HG02852 (cell line): ENCODE results near the gene TDRD12.
"Not testable (repeated sequence)": the region's sequence is repeated elsewhere in the genome, so short reads cannot be mapped to it uniquely, and the experiment has no call there.

ENCODE experiments used
- ATAC-seq: cut with Tn5 transposase; IDR thresholded peaks from one replicate; pipeline ENCODE4 v1.9.1; 2021; ENCODE audit warnings: mild to moderate bottlenecking, moderate library complexity; ENCODE audit not compliant: unreplicated experiment

Gene TDRD12

DNA sequence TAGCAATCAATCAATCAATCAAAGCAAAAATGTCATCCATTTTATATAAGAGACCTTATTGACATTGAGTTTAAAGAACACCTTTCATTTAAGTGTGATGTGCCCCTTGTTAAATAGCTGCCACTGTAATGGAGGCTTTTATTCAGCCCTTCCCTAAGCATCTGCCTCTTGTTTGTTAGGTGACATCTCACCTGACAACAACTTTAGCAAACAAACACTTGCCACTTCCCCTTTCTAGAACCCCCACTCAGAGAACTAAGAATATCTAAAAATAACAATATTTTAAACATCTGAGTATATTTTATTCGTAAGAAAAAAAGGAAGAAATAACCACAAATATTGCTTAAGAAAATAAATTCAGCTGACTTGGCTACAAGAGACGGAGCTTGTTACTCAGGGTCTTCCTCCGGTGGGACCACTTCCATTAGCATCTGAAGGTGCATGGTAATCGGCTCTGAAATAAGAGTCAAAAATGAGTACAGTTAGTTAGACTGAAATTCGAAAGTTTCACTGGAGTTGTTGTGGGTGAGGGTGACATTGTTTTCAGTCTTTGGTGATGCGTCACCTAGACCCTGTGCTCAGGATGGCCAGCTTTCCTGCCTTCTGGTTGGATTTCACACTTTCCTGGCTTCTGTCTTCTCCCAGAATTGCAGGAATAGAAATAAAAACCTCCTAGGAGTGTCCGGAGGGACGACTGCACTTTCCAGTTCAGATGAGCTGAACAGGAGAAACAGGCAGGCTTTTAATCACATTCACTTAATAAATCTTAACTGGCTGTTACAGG is 110.9 kb downstream of the TDRD12 start:
- no peak for ATAC-seq

DNA sequence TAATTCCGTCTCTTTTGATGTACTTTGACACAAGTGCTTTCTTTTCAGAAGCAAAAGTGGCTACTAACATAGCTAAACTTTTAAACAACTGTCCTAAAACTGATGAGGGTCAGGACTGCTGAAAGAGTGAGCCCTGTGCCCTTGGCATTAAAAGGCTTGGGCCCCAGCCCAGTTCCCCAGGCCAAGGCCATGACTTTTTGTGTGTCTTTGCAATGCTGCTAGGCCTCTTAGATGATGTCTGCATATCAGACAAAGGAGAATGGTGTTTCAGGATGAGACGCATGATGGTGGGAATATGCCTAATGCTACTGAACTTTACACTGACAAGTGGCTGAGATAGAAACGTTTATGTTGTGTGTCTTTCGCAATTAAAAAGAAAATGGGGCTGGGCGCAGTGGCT is 112.0 kb downstream of the TDRD12 start:
- no peak for ATAC-seq

DNA sequence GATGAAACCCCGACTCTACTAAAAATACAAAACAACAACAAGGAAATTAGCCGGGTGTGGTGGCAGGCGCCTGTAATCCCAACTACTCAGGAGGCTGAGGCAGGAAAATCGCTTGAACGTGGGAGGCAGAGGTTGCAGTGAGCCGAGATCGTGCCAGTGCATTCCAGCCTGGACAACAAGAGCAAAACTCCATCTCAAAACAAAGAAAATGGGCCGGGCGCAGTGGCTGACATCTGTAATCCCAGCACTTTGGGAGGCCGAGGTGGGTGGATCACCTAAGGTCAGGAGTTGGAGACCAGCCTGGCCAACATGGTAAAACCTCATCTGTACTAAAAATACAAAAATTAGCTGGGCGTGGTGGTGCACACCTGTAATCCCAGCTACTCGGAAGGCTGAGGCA is 112.5 kb downstream of the TDRD12 start:
- ATAC-seq = not testable (repeated sequence)

DNA sequence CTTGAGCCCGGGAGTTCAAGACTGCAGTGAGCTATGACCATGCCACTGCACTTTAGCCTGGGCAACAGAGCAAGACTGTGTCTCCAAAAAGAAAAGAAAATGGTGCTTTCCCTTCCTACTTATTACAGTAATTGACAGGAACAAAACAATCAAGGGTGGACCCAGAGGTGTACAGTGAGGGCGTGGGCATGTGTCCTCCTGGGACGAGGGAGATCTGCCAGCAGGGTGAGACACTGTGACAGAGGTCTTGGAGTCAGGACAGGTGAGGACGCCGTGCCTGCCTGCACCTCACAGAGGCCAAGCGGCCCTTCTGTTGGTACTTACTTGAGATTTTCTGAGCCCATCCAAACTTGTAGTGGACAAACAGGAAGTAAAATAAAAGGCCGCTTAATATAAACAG is 113.3 kb downstream of the TDRD12 start:
- ATAC-seq = not testable (repeated sequence)

DNA sequence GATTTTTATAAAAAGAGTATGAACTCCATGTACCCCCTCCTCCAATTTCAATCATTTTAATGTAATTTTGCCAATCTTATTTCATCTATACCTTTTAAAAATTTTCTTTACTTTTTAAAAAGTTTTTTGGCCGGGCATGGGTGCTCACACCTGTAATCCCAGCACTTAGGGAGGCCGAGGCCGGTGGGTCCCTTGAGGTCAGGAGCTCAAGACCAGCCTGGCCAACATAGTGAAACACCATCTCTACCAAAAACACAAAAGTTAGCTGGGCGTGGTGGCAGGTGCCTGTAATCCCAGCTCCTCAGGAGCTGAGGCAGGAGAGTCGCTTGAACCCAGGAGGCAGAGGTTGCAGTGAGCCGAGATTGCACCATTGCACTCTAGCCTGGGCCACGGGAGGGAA is 113.8 kb downstream of the TDRD12 start:
- not testable (repeated sequence) for ATAC-seq

DNA sequence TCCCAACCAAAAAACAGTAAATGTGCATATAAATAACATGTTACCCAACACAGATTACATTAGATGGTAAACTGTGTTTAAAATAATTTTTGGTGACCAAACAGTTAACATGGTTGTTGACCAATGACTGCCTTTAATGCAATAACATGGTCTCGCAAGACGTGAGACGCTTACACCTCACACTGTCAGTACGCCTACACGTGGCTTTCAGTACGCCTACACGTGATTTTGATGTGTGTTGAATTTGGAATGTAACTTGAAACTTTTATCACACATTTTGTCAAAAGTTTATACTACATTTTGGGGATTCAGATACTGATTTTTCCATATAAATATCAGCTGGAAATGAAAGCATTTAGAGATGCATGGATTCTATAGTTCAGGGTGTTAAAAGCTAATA is 118.0 kb downstream of the TDRD12 start:
- no peak for ATAC-seq

DNA sequence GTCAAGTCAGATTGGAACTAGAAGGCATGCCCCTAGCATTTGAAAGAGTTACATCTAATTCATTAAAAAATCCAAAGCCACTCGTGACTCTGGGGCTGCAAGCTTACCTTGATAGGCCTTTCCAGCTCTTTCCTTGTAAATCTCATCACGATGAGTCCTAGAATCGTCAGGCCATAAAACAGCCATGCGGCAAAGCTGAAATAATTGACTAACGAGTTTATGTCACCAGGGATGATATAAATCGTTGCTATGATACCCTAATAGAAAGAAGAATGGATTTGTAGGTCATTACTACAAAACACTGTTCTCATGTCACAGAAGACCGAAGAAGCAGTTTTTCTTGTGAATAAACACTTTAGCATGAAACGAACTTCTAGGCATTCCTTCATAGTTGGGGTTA is 122.5 kb downstream of the TDRD12 start:
- no peak for ATAC-seq

DNA sequence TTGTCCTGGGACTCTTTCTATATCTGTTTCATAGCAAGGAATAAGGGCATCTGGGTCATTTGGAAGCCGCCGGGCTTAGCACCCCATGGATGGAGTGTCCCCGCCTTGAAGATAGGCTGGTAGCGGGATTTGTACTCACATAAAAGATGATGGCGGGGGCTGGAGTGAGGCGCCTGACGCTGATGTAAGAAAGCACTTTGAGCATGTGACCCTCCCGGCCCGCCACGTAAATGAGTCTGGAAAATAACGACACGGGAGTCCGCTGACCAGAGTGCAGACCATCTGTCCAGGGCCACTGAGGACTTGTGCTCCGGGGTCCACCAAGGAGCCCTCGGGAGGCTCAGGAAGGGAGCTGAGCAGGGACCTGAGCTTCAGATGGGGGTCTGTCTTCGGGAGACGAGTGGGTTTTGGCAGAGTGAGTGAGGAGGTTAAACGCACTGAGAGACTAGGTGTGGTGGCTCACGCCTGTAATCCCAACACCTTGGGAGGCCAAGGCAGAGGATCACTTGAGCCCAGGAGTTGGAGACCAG is 124.2 kb downstream of the TDRD12 start:
- ATAC-seq = no peak

DNA sequence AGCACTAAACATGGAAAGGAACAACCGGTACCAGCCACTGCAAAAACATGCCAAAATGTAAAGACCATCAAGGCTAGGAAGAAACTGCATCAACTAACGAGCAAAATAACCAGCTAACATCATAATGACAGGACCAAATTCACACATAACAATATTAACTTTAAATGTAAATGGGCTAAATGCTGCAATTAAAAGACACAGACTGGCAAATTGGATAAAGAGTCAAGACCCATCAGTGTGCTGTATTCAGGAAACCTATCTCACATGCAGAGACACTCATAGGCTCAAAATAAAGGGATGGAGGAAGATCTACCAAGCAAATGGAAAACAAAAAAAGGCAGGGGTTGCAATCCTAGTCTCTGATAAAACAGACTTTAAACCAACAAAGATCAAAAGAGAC is 128.5 kb downstream of the TDRD12 start:
- ATAC-seq = not testable (repeated sequence)

DNA sequence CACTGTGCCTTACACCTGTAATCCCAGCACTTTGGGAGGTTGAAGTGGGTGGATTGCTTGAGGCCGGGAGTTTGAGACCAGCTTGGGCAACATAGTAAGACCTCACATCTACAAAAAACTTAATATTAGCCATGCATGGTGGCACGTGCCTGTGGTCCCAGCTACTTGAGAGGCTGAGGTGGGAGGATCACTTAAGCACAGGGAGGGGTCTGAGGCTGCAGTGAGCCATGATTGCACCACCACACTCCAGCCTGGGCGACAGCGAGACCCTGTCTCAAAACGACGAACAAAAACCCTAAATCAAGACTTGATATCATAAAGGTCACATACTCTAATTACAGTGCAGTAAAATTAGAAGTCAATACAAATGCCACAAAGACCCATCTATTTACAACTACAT is 132.6 kb downstream of the TDRD12 start:
- ATAC-seq = no peak

DNA sequence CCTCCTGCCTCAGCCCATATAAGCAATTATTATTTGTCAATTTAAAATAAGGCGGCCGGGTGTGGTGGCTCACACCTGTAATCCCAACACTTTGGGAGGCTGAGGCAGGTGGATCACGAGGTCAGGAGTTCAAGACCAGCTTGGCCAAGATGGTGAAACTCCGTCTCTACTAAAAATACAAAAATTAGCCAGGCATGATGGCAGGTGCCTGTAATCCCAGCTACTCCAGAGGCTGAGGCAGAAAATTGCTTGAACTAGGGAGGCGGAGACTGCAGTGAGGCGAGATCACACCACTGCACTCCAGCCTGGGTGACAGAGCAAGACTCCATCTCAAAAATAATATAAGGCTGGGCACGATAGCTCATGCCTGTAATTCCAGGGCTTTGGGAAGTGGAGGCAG is 137.3 kb downstream of the TDRD12 start:
- ATAC-seq = not testable (repeated sequence)

DNA sequence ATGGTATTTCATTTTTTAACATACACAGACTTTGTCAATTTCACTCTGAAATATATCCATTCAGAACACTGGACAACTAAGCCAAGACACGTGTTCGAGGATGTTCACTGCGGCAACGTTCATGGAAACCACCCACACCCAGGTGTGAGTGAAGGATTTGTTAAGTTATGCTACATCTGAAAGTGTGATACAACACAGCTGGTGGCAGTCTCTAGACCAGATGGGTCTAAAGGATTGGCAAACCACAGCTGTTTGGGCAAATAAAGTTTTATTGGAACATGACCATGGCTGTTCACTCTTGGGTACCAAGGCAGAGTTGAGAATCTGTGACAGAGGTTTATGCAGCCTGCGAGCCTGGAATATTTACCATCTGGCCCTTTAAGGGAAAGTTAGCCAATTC is 138.0 kb downstream of the TDRD12 start:
- ATAC-seq = no peak

DNA sequence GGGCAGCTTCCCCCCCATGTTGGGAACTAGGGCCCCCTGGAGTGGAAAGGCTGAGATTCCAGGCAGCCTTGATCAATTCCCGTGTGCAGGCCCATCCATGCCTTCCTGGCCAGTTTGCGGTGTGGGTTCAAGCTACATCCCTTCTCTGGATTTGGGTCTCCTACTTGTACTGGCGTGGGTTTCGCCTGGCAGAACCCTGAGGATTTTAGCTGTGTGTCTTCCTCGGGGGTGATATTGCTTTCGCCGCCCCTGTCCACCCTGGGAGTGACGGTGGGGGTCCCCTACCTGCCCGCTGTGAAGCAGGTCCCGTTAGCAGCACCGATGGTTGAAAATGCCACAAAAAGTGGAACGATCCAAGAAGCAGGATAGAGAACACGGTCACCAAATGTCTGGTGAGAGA is 138.6 kb downstream of the TDRD12 start:
- no peak for ATAC-seq

DNA sequence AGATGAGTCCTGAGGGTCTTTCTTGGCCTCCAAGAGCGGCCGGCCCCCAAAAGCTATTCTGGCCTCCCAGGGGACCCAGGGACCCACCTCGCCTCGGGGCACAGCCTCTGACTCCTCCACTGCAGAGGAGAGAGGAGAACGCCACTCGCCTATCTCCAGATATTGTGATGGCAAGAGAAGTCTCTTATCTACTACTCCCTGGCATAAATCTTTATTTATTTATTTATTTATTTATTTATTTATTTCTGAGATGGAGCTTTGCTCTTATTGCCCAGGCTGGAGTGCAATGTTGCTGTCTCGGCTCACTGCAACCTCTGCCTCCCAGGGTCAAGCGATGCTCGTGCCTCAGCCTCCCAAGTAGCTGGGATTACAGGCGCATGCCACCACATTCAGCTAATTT is 139.0 kb downstream of the TDRD12 start:
- ATAC-seq = no peak

DNA sequence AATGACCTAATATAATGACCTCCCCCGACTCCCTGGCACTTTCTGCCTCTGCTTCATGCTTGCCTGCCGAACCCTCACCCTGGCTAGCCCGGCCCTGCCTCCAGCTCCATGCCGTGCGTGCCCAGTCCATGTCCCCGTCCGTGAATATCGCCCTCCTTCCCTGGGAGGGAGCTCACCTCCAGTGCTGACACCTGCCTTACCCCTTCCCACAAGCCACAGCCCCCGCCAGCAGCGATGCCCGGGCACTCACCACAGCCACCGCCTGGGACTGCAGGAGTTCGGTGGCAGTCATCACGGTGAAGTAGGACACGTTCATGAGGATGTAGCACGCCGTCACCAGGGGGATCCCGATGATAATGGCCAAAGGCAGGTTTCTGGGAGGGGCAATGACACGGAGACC is 140.0 kb downstream of the TDRD12 start:
- ATAC-seq = no peak

DNA sequence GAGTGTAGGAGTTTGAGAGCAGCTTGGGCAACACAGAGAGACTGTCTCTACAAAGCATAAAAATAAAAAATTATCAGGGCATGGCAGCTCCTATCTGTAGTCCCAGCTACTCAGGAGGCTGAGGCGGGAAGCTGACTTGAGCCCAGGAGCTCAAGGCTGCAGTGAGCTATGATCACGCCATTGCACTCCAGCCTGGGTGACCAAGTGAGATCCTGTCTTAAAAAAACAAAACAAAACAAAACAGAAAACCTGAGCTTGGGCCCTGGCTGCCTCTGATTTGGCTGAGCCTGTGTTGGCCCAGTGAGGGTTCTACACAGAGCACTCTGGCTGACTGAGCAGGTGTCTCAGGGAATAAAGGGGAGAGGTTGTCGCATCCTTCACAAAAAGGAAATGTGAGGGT is 142.0 kb downstream of the TDRD12 start:
- ATAC-seq = no peak

DNA sequence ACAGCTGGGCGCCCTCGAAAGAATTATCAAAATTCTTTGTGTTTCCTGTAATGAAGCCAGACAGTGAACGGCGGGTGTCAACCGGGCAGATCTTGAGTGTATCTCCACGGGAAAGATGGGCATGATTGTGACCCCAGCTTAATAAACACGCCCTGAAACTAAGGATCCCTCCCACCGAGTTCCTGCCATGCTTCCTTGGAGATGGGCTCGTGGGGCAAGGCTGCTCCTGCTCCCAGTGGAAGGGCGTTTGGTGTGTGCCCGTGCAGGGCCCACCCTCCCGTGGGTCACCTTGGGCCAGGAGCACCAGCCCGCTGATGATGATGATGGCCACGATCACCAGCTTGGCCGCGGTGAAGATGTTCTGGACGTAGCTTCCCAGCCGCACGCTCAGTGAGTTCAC is 142.6 kb downstream of the TDRD12 start:
- ATAC-seq = no peak

DNA sequence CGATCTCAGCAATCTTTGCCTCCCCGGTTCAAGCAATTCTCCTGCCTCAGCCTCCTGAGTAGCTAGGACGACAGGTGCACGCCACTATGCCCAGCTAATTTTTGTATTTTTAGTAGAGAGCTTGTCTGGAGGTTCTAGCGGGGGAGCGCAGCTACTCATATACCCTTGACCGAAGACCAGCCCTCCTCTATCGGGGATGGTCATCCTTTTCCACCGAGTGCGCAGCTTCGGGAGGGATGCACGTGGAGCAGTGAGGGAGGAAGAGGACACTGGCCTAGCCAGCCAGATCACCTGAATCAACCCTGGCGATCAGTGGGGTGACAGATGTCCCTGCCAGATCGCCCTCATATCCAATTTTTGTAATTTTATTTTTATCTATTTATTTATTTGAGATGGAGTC is 143.2 kb downstream of the TDRD12 start:
- ATAC-seq = no peak

DNA sequence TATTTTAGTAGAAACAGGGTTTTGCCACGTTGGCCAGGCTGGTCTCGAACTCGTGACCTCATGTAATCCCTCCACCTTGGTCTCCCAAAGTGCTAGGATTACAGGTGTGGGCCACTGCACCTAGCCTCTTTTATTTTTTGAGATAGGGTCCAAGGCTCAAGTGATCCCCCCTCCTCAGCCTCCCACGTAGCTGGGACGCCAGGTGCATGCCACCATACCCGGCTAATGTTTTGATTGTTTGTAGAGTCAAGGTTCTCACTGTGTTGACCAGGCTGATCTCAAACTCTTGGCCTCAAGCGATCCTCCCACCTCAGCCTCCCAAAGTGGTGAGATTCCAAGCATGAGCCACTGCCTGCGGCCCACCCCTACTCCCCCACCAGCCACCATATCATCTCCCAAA is 143.7 kb downstream of the TDRD12 start:
- no peak for ATAC-seq

DNA sequence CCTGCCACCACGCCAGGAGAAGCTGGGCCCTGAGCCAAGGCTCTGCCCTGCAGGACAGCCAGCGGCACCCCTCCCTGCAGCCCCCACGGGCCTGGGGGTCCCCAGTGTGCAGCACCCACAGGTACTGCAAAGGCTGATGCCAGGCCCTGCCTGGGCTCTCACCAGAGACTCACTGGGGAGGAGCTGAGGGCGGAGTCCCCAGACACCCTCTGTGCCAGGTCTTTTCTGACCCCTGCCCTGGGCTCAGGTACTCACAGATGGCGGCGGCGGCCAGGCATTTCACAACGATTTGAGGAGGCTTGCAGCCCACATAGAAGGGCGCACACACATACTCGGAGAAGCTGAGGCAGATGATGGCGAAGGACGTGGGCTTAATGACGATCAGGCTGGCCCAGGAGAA is 144.3 kb downstream of the TDRD12 start:
- ATAC-seq = no peak

DNA sequence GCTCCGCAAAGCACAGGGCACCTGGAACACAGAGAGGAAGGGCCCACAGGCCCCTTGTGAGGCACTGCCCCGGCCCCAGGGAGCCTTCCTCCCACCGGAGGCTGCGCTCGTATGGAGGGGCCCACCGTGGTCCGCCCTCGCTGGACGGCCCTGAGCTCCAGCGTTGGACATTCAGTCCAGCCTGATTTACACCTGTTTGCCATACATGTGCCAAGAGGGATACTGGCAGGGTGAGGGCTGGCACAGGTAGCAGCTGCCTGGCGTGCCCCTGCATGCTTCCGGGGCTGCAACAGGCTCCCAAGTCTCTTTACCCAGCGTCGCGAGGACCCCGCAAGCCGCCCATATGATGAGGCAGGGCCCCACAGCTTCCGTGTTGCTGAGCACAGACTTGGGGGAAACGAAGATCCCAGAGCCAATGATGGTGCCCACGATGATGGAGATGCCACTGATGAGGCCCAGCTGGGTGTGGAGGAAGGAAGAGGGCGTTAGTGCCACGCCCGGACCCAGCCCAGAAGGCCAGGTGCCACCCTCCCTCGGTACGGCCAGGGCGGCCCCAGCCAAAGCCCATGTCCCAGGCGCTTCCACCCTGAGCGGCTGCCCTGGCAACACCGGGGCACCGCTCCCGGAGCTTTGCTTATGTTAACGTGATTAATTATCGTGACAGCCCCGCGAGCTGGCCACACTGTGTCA is 144.9 kb downstream of the TDRD12 start:
- ATAC-seq = no peak

DNA sequence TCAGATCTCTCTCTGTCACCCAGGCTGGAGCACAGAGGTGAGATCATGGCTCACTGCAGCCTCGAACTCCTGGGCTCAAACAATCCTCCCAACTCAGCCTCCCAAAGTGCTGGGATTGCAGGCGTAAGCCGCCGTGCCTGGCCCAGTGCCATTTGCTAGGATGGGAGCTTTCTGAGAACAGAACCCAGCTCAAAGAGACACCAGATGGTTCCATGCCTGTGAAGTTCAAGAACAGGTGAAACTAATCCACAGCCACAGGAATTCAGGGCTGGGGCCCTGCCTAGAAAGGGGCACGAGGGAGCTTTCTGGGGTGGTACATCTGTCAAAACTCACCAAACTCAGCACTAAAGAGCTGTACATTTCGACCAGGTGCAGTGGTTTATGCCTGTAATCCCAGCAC is 145.8 kb downstream of the TDRD12 start:
- no peak for ATAC-seq
